Tibial nerve (tissue), 4 donors: ENCODE results near the gene NOS1AP. TPM values are rescaled to one million over a fixed set of nuclear protein-coding genes. Genes with fewer than 3 reads are reported as not detected.

ENCODE experiments used
- DNase-seq, 2 donors: peaks; one replicate each; pipeline ENCODE4 v3.0.0-alpha.2; 2019; ENCODE audit warnings: low spot score in 2 of 2
- H3K27ac ChIP-seq, 4 donors: fragments of 200-600 bp; sonication (generic) in 3 of 4; one replicate each; pipeline ENCODE4 v1.5.1; 2017 to 2019; ENCODE audit warnings: mild to moderate bottlenecking in 1 of 4
- H3K27me3 ChIP-seq, 2 donors: fragments of 200-600 bp; sonication (generic) in 1 of 2; one replicate each; pipeline versions ENCODE4 v1.5.1 to v1.6.0; 2017 to 2019
- H3K36me3 ChIP-seq, 3 donors: fragments of 200-600 bp; sonication (generic); one replicate each; pipeline ENCODE4 v1.5.1; 2018 to 2019
- H3K4me1 ChIP-seq, 4 donors: fragments of 200-600 bp; sonication (generic) in 3 of 4; one replicate each; pipeline ENCODE4 v1.5.1; 2017 to 2019
- H3K4me3 ChIP-seq, 4 donors: fragments of 200-600 bp; sonication (generic) in 3 of 4; one replicate each; pipeline ENCODE4 v1.5.1; 2017 to 2019; ENCODE audit warnings: mild to moderate bottlenecking in 1 of 4, moderate library complexity in 1 of 4
- H3K9me3 ChIP-seq, 4 donors: fragments of 200-600 bp; sonication (generic) in 3 of 4; one replicate each; pipeline ENCODE4 v1.5.1; 2017 to 2019
- CTCF ChIP-seq, 5 experiments: fragments of 200-600 bp in 3 of 5; fragments of 450-650 bp in 2 of 5; sonication (generic) in 3 of 5; IDR thresholded peaks; one replicate each; pipeline ENCODE4 v1.5.1; 2016 to 2019; ENCODE audit warnings: antibody characterized with exemption in 5 of 5, mild to moderate bottlenecking in 3 of 5, moderate library complexity in 2 of 5
- EP300 ChIP-seq, 2 donors: sonication (generic); formaldehyde crosslinking; IDR thresholded peaks; one replicate each; pipeline ENCODE4 v1.6.1; 2017; ENCODE audit warnings: antibody characterized with exemption in 2 of 2, mild to moderate bottlenecking in 1 of 2
- POLR2A ChIP-seq, 2 donors: fragments of 450-650 bp; IDR thresholded peaks; one replicate each; pipeline ENCODE4 v1.6.1; 2017; ENCODE audit warnings: antibody characterized with exemption in 2 of 2, mild to moderate bottlenecking in 2 of 2, moderate library complexity in 2 of 2
- WGBS, 2 donors: methylation state at CpG; one replicate each; pipeline ENCODE4 v1.1.5; 2018; 5-methylcytosine and 5-hydroxymethylcytosine counted together
- total RNA-seq, 4 donors: library from RNA; depleted of rRNA; stranded (reverse); fragments of >200 nt; gene quantifications; one replicate each; pipeline ENCODE4 v1.1.0, GENCODE V29; 2016

The NOS1AP gene
- total RNA-seq, 4 donors from 2014 or later, result 2.7 to 11.2 (median 5.3) TPM

GRCh38 chr1:162324396-162324795 is 254.9 kb downstream of the NOS1AP start:
- Histone ChIP-seq H3K27me3 (no peaks in the 10 kb centered on the region), H3K4me3 (no peak overlapping the region), H3K36me3 (no peaks in the 10 kb centered on the region), H3K27ac (no peak overlapping the region), H3K4me1 (peaks cover 0 to 9% (median 0%) of the 10 kb centered on the region in 4 donors), H3K9me3 (no peaks in the 10 kb centered on the region)
- WGBS, 2 donors, result 36 to 46% methylated on average over 2 of the region's 2 CpGs
- no peak for DNase-seq
- no peak for TF ChIP-seq EP300 (IDR thresholded peaks at IDR 0.05)
- no peak for TF ChIP-seq POLR2A (IDR thresholded peaks at IDR 0.05)
- TF ChIP-seq CTCF (IDR thresholded peaks at IDR 0.05), result no peak

GRCh38 chr1:162326559-162326958 is 257.1 kb downstream of the NOS1AP start:
- Histone ChIP-seq H3K27me3 (no peaks in the 10 kb centered on the region), H3K9me3 (no peaks in the 10 kb centered on the region), H3K36me3 (no peaks in the 10 kb centered on the region), H3K4me1 (peaks cover 0 to 16% (median 0%) of the 10 kb centered on the region in 4 donors), H3K27ac (no peak overlapping the region), H3K4me3 (no peak overlapping the region)
- DNase-seq, result no peak
- TF ChIP-seq POLR2A (IDR thresholded peaks at IDR 0.05), result no peak
- TF ChIP-seq EP300 (IDR thresholded peaks at IDR 0.05), result no peak
- TF ChIP-seq CTCF (IDR thresholded peaks at IDR 0.05), result no peak

- Histone ChIP-seq H3K27ac (no peak overlapping the region), H3K36me3 (no peaks in the 10 kb centered on the region), H3K4me1 (peaks cover 0 to 16% (median 0%) of the 10 kb centered on the region in 4 donors), H3K4me3 (no peak overlapping the region), H3K27me3 (no peaks in the 10 kb centered on the region), H3K9me3 (no peaks in the 10 kb centered on the region)
- TF ChIP-seq CTCF (IDR thresholded peaks at IDR 0.05) (no peak), EP300 (IDR thresholded peaks at IDR 0.05) (no peak), POLR2A (IDR thresholded peaks at IDR 0.05) (no peak)
- DNase-seq, result no peak
- WGBS, 2 donors, result 82 to 87% methylated on average over 2 of the region's 2 CpGs
Observed at GRCh38 chr1:162327144-162327787, 257.8 kb downstream of the NOS1AP start.

GRCh38 chr1:162327788-162328165 is 258.3 kb downstream of the NOS1AP start:
- 90 to 93% methylated on average over 1 of the region's 1 CpG for WGBS, 2 donors
- Histone ChIP-seq H3K27me3 (no peaks in the 10 kb centered on the region), H3K4me3 (no peak overlapping the region), H3K27ac (no peak overlapping the region), H3K4me1 (peaks cover 0 to 16% (median 0%) of the 10 kb centered on the region in 4 donors), H3K36me3 (no peaks in the 10 kb centered on the region), H3K9me3 (no peaks in the 10 kb centered on the region)
- TF ChIP-seq EP300 (IDR thresholded peaks at IDR 0.05), result no peak
- TF ChIP-seq POLR2A (IDR thresholded peaks at IDR 0.05), result no peak
- TF ChIP-seq CTCF (IDR thresholded peaks at IDR 0.05), result no peak
- no peak for DNase-seq

- Histone ChIP-seq H3K27me3 (no peaks in the 10 kb centered on the region), H3K36me3 (no peaks in the 10 kb centered on the region), H3K9me3 (no peaks in the 10 kb centered on the region), H3K4me3 (no peak overlapping the region), H3K27ac (no peak overlapping the region), H3K4me1 (peaks cover 0 to 16% (median 0%) of the 10 kb centered on the region in 4 donors)
- DNase-seq, result no peak
- TF ChIP-seq EP300 (IDR thresholded peaks at IDR 0.05), result no peak
- TF ChIP-seq POLR2A (IDR thresholded peaks at IDR 0.05), result no peak
- TF ChIP-seq CTCF (IDR thresholded peaks at IDR 0.05), result no peak
Observed at GRCh38 chr1:162328512-162328911, 259.0 kb downstream of the NOS1AP start.
